HEK293T (cell line): ENCODE data around the gene SF3B6.
A peak's percentile ranks its signal among the peaks of the same experiment; 100 is the strongest.

ENCODE experiments used
- ARNT ChIP-seq: fragments of 450-650 bp; IDR thresholded peaks from 2 replicates; pipeline ENCODE4 v1.6.1; 2017; ENCODE audit warnings: mild to moderate bottlenecking
- CTBP1 ChIP-seq: fragments of 450-650 bp; IDR thresholded peaks from 2 replicates; pipeline ENCODE4 v1.6.1; 2016; ENCODE audit warnings: borderline replicate concordance
- NFRKB ChIP-seq: fragments of 450-650 bp; IDR thresholded peaks from 2 replicates; pipeline ENCODE4 v1.6.1; 2016; ENCODE audit warnings: mild to moderate bottlenecking, moderate library complexity
- SP1 ChIP-seq: fragments of 450-650 bp; IDR thresholded peaks from 2 replicates; pipeline ENCODE4 v1.6.1; 2017
- TARDBP ChIP-seq: fragments of 450-650 bp; IDR thresholded peaks from 2 replicates; pipeline ENCODE4 v1.6.1; 2016
- ZNF384 ChIP-seq: fragments of 450-650 bp; IDR thresholded peaks from 2 replicates; pipeline ENCODE4 v1.6.1; 2016

DNA sequence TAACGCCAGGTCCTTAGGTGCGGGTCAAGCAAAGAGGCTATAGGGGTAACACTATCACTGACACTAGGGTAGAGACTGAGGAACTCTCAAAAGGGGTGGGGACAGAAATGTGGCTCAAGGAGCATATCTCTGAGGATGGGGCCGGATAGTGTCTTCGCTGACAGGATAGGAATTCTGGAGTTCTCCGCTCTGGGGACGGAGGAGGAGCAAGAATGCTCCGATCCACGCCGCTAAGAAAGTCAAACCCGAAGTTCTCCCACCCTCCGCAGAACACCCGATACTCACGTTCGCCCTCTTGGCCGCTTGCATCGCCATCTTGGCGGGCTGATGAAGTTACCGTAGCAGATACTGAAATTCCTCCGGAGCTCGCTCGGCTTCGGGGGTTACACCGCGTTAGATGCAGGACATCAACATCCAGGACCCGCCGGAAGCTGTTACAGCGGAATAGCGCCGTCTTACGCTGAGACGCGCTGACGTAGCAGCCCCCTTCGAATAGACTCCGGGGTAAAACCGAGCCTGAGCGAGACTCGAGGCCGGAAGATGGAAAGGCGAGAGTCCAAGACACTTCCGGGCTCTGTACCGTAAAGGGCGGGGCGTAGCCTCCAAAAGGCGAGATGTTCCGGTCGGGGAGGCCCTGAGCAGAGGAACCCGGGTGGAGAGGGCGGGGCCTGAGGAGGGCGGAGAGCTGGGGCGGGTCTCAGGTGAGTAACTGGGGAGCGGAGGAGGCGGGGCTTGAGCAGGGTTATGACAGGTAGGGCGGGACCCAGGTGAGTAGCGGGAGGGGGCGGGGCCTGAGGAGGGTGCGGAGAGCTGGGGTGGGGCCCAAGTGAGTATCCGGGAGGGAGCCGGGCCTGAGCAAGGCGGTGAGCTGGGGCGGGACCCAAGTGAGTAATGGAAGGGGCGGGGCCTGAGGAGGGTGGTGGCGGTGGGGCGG lies at the start of gene SF3B6:
- TF ChIP-seq ARNT (peak; percentile 62; the same call in 1 of the 2 replicates), SP1 (no peak), NFRKB (peak; percentile 30; the same call in 1 of the 2 replicates), ZNF384 (no peak), CTBP1 (peak; percentile 84; the same call in 1 of the 2 replicates), TARDBP (no peak)
